Heart left ventricle (tissue), 16 donors: ENCODE data around the gene RFXANK. TPM values are rescaled to one million over a fixed set of nuclear protein-coding genes. Genes with fewer than 3 reads are reported as not detected.

Experiments
- ATAC-seq, 4 donors: fragments of 200-7000 bp; cut with Tn5 transposase; one replicate each; pipeline ENCODE4 v1.9.1; 2020 to 2022; ENCODE audit warnings: moderate library complexity in 4 of 4, mild to moderate bottlenecking in 3 of 4, moderate number of reproducible peaks in 1 of 4
- DNase-seq, 5 donors: peaks; one replicate each; pipeline ENCODE4 v3.0.0-alpha.2; 2020
- H3K27ac ChIP-seq, 12 donors: fragments of 200-600 bp; sonication (generic) in 4 of 12; one replicate each; pipeline versions ENCODE4 v1.5.0 to v1.8.0; 2016 to 2022; ENCODE audit warnings: mild to moderate bottlenecking in 2 of 12
- H3K27me3 ChIP-seq, 9 donors: fragments of 200-600 bp; sonication (generic) in 2 of 9; one replicate each; pipeline versions ENCODE4 v1.5.1 to v1.8.0; 2016 to 2022; ENCODE audit warnings: mild to moderate bottlenecking in 3 of 9
- H3K36me3 ChIP-seq, 9 donors: fragments of 200-600 bp; sonication (generic) in 2 of 9; one replicate each; pipeline versions ENCODE4 v1.5.0 to v1.8.0; 2018 to 2022; ENCODE audit warnings: mild to moderate bottlenecking in 2 of 9
- H3K4me1 ChIP-seq, 12 donors: fragments of 200-600 bp; sonication (generic) in 4 of 12; one replicate each; pipeline versions ENCODE4 v1.5.0 to v1.8.0; 2016 to 2022; ENCODE audit warnings: mild to moderate bottlenecking in 3 of 12
- H3K4me3 ChIP-seq, 12 donors: fragments of 200-600 bp; sonication (generic) in 4 of 12; one replicate each; pipeline versions ENCODE4 v1.5.0 to v1.8.0; 2017 to 2022; ENCODE audit warnings: mild to moderate bottlenecking in 9 of 12, moderate library complexity in 4 of 12
- H3K9me3 ChIP-seq, 12 donors: fragments of 200-600 bp; sonication (generic) in 4 of 12; one replicate each; pipeline versions ENCODE4 v1.5.0 to v1.8.0; 2016 to 2022; ENCODE audit warnings: mild to moderate bottlenecking in 1 of 12
- POLR2A ChIP-seq, 2 donors: fragments of 450-650 bp; IDR thresholded peaks; one replicate each; pipeline ENCODE4 v1.6.1; 2017; ENCODE audit warnings: antibody characterized with exemption in 2 of 2, mild to moderate bottlenecking in 2 of 2, moderate library complexity in 2 of 2
- WGBS, 4 donors: extraction: QIAGEN DNeasy Blood & Tissue Kit in 2 of 4; methylation state at CpG; one replicate each; pipeline versions ENCODE4 v1.1.5 to v1.1.7; 2013 to 2018; 5-methylcytosine and 5-hydroxymethylcytosine counted together
- intact Hi-C, 10 donors: fragments of 100-400 bp; cut with DNase I; formaldehyde crosslinking; loops; one replicate each; pipeline versions ENCODE4 v1.11.1 to v1.14.2; 2022
- polyA plus RNA-seq, 2 donors: library from polyadenylated mRNA; stranded (reverse); fragments of 200-250 nt; gene quantifications; one replicate each; pipeline ENCODE4 v1.2.3, GENCODE V29; 2013
- total RNA-seq, 9 donors: library from RNA; depleted of rRNA in 2 of 9; stranded (reverse); fragments of >200 nt in 2 of 9; fragmentation: NEBNext Ultra II Directional in 3 of 9; extraction: Animal tissue kit (Norgen Biotek cat#: 25700) in 3 of 9; gene quantifications; one replicate each; pipeline versions ENCODE4 v1.1.0 to v1.2.4, GENCODE V29; 2016 to 2023
- TF ChIP-seq, protein P1 (sequence below), 12 donors: fragments of 200-600 bp; sonication (generic) in 4 of 12; IDR thresholded peaks; one replicate each; pipeline versions ENCODE4 v1.5.0 to v1.8.0; 2018 to 2022; ENCODE audit warnings: antibody characterized with exemption in 12 of 12, mild to moderate bottlenecking in 5 of 12
- donor health status: ischemic (EF 13 %, LVEDD 7.1; RV severe dilation, severe dysfunction).
- donor health status: healthy with polysubstance abuse.
- donor health status: DM: no; HTN: yes; CAD: no.
- donor health status: DM: no; HTN: no; CAD: no.
- donor health status: ischemic (EF 25% LVEDD 6.9; RV normal size, moderate dysfunction).
- donor health status: ischemic (EF 25% LVEDD 5.7; RV mildly dilated, moderate dysfunction).
- donor health status: healthy.
- donor health status: DM: yes; HTN: yes; CAD: no.
- donor health status: ischemic (EF 35%, LVEDD 5.7; RV mildly dilated, moderate dysfunction).
- donor health status: nonischemic (EF 11% LVEDD 7.7; RV severe dilation, severe dysfunction).
- donor health status: DM: yes; HTN: yes; CAD: no.
- donor health status: PGD.
- donor health status: ischemic (EF 29% LVEDD 5.4; RV normal size, mild dysfunction).
- donor health status: nonischemic (EF 23%, LVEDD 6.1; RV moderate dilation, normal function).

RFXANK gene
- total and polyA plus RNA-seq, 11 donors = 26.5 to 71.9 (median 42.3) TPM

DNA sequence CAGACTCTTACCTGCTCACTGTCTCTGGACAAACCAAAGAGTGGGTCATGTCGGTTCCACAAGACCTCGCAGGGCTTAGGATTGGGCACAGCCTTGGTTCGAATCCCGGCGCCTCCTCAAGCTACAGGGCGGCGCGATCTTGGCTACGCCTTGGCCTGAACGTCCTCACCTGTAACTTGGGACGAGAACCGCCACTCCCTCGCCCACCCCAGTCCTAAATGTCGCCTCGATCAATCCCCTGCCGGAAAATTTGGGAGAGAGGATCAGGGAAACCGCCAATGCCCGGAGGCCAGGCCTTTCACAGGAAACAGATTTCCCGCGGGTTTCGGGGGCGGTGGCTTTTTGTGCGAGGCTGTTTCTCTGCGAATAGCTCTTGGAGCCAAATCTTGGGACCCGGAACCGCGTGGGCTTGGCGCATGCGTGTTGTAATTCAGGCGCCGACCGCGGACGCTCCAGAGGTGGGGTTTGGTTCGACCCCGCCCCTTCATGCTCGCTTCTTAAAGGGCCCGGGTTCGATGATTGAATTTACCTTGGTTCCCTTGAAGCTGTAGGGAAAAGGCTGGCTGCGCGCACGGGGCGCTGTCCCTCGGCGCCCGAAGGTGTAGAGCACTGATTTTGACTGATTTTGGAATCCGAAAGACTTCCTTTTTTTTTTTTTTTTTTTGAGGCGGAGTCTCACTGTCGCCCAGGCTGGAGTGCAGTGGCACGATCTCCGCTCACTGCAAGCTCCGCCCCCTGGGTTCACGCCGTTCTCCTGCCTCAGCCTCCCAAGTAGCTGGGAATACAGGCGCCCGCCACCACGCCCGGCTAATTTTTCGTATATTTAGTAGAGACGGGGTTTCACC lies 11.2 kb downstream of the RFXANK start, which contains the start of gene NR2C2AP:
TSS of gene NR2C2AP (minus strand) at position 403 of the 845 bp plus-strand sequence. CDS start at position 49, 354 bp downstream.
- Histone ChIP-seq H3K4me1 (peaks cover 0 to 13% (median 8%) of the 10 kb centered on the region in 12 donors), H3K9me3 (no peaks in the 10 kb centered on the region), H3K27ac (peak within 1 kb of the TSS; percentile 11 to 88 (median 77)), H3K36me3 (peaks cover 0 to 27% (median 16%) of the 10 kb centered on the region in 9 donors), H3K27me3 (peaks cover 0 to 6% (median 0%) of the 10 kb centered on the region in 9 donors), H3K4me3 (peak within 1 kb of the TSS; percentile 12 to 80 (median 66))
- intact Hi-C loops = loop anchor here in 1 of 10 donors (10.0 kb wide), 1 partner anchor 122 kb away; the partner anchor contains the start of genes MAU2 and SUGP1
- 5 to 6% (median 6%) methylated on average over 55 to 60 of the region's 60 CpGs for WGBS, 4 donors
- ATAC-seq (peak; percentile 83 to 97 (median 94)), DNase-seq (peak; percentile 91 to 96 (median 93))
- peak in 1 of 2 donors; percentile 36 for TF ChIP-seq POLR2A (IDR thresholded peaks at IDR 0.05)
- TF ChIP-seq, protein P1, sequence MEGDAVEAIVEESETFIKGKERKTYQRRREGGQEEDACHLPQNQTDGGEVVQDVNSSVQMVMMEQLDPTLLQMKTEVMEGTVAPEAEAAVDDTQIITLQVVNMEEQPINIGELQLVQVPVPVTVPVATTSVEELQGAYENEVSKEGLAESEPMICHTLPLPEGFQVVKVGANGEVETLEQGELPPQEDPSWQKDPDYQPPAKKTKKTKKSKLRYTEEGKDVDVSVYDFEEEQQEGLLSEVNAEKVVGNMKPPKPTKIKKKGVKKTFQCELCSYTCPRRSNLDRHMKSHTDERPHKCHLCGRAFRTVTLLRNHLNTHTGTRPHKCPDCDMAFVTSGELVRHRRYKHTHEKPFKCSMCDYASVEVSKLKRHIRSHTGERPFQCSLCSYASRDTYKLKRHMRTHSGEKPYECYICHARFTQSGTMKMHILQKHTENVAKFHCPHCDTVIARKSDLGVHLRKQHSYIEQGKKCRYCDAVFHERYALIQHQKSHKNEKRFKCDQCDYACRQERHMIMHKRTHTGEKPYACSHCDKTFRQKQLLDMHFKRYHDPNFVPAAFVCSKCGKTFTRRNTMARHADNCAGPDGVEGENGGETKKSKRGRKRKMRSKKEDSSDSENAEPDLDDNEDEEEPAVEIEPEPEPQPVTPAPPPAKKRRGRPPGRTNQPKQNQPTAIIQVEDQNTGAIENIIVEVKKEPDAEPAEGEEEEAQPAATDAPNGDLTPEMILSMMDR (IDR thresholded peaks at IDR 0.05) = no peak

DNA sequence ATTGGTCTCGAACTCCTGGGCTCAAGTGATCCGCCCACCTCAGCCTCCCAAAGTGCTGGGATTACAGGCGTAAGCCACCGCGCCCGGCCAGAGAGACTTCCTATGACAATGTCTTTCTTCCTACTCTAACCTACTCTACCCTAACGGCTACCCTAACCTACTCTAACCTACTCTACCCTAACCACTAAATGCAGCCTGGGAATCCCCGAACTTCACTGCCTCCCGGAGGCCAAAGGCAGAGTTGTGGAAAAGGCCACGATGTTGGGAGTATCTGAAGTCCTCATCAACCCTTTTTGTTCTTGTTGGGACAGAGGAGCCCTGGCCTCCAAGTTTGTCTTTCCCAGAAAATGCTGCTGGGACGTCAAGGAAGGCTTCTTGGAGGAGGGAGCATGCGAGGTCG lies 12.1 kb downstream of the RFXANK start:
- peaks cover 0 to 13% (median 8%) of the 10 kb centered on the region in 12 donors for H3K4me1 ChIP-seq
- no peak overlapping the region for H3K4me3 ChIP-seq
- H3K36me3 ChIP-seq = peaks cover 0 to 18% (median 7%) of the 10 kb centered on the region in 9 donors
- DNase-seq = no peak
- 68 to 73% (median 71%) methylated on average over 13 of the region's 13 CpGs for WGBS, 4 donors
- no peak for ATAC-seq
- H3K9me3 ChIP-seq = no peaks in the 10 kb centered on the region
- H3K27ac ChIP-seq = no peak overlapping the region
- intact Hi-C loops = loop anchor here in 1 of 10 donors (10.0 kb wide), 1 partner anchor 121 kb away; the partner anchor contains the start of genes MAU2 and SUGP1
- peaks cover 0 to 15% (median 0%) of the 10 kb centered on the region in 9 donors for H3K27me3 ChIP-seq
- TF ChIP-seq POLR2A (IDR thresholded peaks at IDR 0.05) = no peak
- TF ChIP-seq, protein P1 (IDR thresholded peaks at IDR 0.05) = no peak

DNA sequence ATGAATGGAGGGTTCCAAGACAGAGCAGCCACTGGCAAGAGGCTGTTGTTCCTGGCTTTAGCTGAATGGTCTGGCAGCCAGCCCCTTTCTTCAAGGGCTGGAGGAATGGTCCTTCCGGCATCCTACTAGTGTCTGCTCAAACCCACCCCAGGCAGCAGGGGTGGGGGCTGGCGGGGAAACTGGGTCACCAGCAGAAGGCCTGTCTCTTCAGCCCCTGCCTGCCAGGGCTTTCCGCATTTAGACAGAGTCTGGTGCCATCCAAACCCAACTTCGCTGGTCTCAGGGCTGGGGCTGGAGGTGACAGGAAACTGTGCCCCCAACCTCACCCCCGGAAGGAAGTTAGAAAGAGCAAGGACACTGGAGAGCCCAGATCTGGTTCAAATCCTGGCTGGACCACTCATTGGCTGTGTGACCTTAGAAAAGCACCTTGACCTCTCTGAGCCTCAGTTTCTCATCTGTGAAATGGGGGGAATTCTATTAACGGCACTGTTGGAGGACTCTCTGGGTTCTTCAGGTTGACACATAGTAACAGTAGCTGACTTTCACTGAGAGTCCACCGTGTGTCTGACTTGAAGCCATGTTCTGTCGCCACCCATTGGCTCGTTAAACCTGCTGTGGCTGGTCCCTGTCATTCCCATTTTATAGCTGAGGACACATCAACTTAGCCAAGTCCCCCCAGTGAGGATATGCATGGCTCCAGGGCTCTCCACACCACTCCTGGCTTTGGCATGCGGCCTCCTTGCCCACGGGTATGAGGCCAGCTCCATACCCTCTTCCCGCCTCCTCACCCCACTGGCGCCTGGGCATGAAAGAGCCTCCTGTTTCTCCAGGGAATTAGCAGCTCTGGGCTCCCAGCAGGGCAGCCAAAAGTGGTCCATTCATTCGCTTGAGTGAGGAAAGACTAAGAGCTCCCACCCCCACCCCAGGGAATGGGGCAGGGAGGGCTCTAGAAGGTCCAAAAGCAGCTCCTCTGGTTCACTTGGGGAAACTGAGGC lies 13.7 kb downstream of the RFXANK start:
- WGBS, 4 donors = 37 to 49% (median 45%) methylated on average over 13 to 14 of the region's 14 CpGs
- DNase-seq = no peak
- intact Hi-C loops = loop anchor here in 1 of 10 donors (10.0 kb wide), 1 partner anchor 119 kb away; the partner anchor contains the start of genes MAU2 and SUGP1

More for the DNA sequence above, 13.7 kb downstream of the RFXANK start:
- no peak overlapping the region for H3K4me3 ChIP-seq
- no peaks in the 10 kb centered on the region for H3K9me3 ChIP-seq
- peaks cover 0 to 13% (median 8%) of the 10 kb centered on the region in 12 donors for H3K4me1 ChIP-seq
- H3K36me3 ChIP-seq = peaks cover 0 to 11% (median 0%) of the 10 kb centered on the region in 9 donors
- H3K27me3 ChIP-seq = peaks cover 0 to 29% (median 6%) of the 10 kb centered on the region in 9 donors
- no peak for ATAC-seq
- H3K27ac ChIP-seq = no peak overlapping the region
- TF ChIP-seq POLR2A (IDR thresholded peaks at IDR 0.05) = no peak
- TF ChIP-seq, protein P1 (IDR thresholded peaks at IDR 0.05) = no peak
